Stimulated activated CD8-positive, alpha-beta memory T cell treated with anti-CD3 and anti-CD28 coated beads, Interleukin-4, amount 100 ng/mL, for 48 hours (primary cell): ENCODE data around the gene S1PR5.
"Not testable (repeated sequence)": the region's sequence is repeated elsewhere in the genome, so short reads cannot be mapped to it uniquely, and the experiment has no call there.

ENCODE experiments used
- DNase-seq: peaks from one replicate; pipeline ENCODE4 v3.0.0-alpha.2; 2020

The S1PR5 gene

DNA sequence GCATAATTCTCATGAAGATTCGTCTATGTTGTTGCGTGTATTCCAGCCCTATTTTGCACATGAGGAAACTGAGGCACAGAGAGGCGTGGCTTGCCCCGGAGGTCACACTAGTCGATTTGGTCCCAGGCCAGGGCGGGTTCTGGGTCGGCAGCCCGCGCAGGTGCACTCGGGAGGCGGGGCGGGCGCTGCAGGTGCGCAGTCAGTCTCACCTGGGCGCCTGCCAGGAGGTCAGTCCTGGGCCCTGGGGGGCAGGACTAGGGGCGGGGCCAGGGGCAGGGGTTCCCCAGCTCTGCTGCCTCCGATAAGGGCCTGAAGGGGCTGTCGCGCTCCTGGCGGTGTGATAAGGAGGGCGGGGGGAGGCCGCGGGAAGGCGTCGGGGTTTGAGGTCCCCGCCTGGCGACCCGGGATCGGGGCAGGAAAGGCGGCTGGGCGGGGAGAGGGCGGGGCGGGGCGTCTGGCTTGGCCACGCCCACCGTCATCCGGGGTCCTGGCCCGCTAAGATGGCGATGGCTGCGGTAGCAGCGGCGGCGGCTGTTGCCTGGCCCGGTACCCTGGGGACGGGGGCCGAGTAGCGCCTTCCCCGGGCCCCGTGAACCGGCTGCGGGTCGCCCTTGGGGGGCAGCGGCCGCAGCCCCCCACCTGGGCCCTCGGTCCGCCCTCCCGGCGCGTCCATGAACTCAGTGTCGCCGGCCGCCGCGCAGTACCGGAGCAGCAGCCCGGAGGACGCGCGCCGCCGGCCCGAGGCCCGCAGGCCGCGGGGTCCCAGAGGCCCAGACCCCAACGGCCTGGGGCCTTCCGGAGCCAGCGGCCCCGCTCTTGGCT lies 26.4 kb upstream of the S1PR5 start, which contains the start of gene ATG4D:
TSS of gene ATG4D (plus strand) at position 485 of the 822 bp plus-strand sequence. CDS start at position 672, 187 bp downstream.
- peak; percentile 84 for DNase-seq

DNA sequence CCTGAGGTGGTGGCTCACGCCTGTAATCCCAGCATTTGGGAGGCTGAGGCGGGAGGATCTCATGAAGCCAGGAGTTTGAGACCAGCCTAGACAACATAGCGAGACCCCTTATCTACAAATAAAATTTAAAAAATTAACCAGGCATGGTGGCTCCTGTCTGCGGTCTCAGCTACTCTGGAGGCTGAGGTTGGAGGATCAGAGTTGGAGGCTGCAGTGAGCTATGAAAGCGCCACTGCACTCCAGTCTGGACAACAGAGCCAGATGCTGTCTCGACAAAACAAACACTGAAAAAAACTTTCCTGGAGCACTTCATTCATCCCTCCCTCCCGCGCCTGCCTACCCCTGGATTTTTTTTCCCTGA lies 25.8 kb upstream of the S1PR5 start:
- DNase-seq = no peak

DNA sequence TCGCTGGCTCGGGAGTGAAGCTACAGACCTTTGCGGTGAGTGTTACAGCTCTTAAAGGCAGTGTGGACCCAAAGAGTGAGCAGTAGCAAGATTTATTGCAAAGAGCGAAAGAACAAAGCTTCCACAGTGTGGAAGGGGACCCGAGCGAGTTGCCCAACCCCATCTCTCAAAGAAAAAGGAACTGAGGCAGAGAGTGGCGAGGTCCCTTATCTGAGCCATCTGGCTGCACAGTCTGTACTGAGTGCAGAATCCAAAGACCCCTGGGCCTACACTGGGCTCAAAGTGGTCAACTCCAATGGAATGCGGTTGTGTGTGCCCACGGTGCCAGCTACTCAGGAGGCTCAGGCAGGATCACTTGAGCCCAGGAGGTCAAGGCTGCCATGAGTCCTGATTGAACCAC lies 21.8 kb upstream of the S1PR5 start:
- DNase-seq = not testable (repeated sequence)

DNA sequence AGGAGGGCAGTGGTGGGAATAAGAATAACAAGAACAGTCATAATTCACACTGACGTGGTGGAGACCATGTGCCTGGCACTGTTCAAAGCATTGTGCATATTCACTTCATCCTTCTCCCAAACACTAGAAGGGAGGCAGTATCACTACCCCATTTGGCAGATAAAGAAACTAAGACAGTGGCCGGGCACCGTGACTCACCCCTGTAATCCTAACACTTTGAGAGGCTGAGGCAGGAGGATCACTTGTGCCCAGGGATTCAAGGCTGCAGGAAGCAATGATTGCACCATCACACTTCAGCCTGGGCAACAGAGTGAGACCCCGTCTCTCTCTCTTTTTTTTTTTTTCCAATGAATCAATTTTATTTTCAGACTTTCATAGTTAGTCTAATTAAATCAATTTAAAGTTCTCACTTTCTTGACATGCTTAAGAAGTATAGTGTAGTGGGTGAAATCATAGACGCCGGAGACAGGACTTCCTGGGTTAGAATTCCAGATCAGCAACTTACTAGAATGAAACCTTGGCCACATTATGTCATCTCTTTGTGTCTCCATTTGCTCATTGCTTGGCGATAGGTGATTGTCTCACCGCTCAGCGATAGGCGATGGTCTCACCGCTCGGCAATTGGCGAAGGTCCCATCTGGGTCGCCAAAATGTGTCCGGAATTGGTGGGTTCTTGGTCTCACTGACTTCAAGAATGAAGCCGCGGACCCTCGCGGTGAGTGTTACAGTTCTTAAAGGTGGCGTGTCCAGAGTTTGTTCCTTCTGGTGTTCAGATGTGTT lies 21.1 kb upstream of the S1PR5 start:
- no peak for DNase-seq

DNA sequence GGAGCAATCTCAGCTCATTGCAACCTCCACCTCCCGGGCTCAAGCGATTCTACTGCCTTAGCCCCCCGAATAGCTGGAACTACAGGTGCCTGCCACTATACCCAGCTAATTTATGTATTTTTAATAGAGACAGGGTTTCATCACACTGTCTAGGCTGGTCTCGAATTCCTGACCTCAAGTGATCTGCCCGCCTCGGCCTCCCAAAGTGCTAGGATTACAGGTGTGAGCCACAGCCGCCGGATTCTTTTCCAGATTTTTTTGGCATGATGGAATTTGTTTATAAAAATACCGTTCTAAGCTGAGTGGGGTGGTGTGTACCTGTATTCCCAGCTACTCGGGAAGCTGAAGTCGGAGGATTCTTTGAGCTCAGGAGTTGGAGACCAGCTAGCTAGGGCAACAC lies 20.4 kb upstream of the S1PR5 start:
- no peak for DNase-seq

DNA sequence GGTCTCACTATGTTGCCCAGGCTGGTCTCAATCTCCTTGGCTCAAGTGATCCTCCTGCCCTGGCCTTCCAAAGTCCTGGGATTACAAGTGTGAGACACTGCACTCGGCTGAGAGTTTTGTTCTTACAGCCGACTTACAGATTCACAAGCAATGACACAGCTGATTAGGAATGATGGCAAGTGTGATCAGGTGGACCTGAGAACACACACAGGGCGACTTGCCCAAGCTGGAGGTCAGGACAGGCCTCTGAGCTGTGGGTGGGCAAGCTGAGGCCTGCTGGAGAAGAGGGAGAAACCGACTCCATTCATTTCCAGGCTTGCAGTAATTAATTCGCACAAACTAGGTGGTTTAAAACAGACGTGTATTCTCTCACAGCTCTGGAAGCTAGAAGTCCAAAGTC lies 18.4 kb upstream of the S1PR5 start:
- no peak for DNase-seq

DNA sequence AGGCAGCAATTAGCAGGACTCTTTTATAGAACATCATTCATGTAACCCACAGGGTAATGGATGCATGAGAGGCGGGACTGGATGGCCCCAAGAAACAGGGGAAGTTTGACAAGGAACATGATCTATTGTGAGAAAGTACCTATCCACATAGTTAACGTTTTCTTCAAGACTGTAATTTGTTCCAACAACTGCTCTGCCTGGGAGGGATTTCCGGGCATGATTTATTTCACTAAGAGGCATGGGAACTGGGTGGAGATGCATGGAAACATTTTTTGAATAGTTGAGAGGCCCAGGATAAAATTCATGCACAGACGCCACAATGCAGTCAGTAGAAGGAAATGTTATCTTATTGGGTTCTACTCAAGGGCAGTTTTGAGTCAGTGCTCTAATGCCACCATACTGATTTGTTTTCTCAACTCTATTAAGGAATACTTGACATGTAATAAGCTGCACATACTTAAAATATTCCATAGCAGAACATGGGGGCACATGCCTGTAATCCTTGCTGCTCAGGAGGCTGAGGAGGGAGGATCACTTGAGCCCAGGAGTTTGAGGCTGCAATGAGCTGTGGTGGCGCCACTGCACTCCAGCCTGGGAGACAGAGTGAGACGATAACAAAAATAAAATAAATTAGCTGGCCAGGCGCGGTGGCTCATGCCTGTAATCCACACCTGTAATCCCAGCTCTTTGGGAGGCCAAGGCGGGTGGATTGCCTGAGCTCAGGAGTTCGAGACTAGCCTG lies 16.6 kb upstream of the S1PR5 start:
- DNase-seq = no peak

DNA sequence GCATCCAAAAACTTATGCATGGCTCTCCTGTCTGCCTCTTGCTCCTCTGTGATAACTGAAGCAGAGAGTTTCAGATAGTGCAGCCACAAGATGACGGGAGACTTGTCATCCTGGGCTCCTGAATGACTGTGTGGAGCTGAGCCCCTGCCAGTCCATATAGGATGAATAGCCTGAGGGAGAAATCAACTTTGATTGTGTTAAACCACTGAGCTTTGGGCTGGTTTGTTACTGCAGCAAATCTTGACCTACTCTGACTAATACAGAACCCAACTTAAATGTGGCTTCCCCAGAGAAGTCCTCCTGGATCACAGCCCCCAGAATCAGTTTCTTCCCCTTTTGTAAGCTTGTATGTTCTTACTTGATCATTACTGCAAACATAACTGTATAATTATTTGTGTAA lies 15.2 kb upstream of the S1PR5 start:
- no peak for DNase-seq

DNA sequence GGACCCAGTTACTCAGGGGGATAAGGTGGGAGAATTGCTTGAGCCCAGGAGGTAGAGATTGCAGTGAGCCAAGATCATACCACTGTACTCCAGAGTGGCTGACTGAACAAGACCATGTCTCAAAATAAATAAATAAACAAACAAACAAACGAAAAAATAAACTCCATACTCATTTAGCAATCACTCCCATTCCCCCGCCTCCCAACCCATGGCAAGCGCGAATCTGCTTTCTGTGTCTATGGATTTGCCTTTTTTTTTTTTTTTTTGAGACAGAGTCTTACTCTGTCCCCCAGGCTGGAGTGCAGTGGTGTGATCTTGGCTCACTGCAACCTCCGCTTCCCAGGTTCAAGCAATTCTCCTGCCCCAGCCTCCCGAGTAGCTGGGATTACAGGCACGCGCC lies 9.6 kb upstream of the S1PR5 start:
- not testable (repeated sequence) for DNase-seq

DNA sequence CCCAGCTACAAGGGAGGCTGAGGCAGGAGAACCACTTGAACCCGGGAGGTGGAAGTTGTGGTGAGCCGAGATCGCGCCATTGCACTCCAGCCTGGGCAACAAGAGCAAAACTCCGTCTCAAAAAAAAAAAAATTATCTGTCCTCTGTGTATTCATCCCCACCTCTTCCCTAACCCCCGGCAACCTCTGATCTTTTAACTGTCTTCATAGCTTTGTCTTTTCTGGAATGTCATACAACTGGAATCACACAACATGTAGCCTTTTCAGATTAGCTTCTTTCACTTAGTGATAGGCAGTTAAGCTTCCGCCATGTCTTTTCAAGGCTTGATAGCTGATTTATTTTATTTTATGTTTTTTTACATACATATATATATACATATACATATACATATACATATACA lies 8.4 kb upstream of the S1PR5 start:
- no peak for DNase-seq

DNA sequence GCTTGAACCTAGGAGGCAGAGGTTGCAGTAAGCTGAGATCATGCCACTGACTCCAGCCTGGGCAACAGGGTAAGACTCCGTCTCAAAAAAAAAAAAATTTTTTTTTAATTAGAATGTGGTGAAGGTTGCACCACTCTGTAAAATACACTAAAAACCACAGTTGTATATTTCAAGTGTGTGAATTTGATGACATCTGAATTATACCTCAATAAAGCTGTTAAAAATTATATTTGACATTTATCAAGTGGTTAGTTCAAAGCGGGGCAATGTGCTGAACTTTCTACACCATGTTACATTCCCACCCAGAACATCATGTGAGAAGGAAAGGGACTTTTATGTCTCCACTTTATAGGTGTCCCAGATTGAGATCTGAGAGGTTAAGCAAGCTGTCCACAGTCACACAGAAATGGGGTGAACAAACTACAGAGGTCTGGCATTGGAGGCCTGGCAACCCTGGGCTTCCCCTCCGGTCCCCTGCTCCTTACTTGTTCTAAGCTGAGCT lies 5.9 kb upstream of the S1PR5 start:
- DNase-seq = no peak

DNA sequence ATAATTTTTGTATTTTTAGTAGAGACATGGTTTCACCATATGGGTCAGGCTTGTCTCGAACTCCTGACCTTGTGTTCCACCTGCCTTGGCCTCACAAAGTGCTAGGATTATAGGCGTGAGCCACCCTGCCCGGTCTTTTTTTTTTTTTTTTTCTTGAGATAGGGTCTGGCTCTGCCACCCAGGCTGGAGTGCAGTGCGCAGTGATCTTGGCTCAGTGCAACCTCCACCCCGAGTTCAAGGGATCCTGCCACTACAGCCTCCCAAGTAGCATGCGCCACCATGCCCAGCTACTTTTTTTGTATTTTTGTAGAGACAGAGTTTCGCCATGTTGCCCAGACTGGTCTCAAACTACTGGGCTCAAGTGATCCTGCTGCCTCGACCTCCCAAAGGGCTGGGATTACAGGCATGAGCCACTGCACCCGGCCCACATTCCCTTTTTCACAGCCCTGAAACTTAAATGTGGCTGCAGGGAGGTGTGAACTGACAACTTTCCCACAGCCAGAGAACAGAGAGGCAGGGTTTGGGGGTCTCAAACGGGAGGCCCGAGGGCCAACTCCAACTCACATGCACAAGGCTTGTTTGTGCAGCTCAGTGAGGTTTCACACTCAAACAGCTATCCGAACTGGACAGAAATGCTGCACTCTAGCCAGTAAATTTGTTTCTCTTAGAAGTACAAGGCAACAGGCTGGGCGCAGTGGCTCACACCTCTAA lies 4.4 kb upstream of the S1PR5 start:
- DNase-seq = no peak

DNA sequence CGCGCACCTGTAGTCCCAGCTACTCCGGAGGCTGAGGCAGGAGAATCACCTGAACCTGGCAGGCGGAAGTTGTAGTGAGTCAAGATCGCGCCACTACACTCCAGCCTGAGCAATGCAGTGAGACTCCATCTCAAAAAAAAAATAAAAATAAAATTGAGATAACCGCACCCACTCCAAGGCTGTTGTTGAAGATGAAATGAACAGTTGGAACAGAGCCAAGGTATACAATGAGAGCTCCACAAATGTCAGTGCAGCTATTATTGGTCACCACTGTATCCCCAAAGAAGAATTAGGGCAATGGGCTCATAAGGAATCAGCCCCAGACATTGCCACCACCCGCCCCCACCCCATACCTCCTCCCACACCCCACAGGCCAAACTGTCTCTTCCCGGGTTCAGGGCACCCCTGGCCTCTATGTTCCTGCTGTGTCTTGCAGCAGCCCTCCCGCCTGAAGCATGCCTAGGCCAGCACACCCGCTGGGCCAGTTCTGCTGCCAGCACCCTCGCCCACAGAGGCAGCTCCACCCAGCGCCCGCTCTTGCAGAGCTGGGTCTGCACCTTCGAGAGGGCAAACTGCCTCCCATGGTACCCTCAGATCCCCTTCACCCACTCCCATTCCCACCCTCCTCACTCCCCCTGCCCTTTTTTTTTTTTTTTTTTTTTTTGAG lies 3.5 kb upstream of the S1PR5 start:
- no peak for DNase-seq

DNA sequence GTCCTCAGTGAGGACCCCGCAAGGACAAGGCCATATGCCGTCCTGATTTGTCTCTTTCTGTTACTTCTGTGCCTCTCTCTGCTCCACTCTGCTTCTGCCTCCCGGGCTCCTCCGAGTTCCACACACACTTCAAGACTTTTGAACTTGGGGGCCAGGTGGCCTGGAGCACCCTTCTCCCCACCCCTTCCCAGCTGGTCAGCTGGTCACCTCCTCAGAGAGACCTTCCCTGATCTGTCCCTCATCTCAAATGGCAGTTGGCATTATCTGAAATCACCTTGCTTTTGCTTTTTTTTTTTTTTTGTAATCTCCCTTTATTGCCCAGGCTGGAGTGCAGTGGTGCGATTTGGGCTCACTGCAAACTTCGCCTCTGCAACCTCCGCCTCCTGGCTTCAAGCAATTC lies 2.2 kb upstream of the S1PR5 start:
- no peak for DNase-seq

DNA sequence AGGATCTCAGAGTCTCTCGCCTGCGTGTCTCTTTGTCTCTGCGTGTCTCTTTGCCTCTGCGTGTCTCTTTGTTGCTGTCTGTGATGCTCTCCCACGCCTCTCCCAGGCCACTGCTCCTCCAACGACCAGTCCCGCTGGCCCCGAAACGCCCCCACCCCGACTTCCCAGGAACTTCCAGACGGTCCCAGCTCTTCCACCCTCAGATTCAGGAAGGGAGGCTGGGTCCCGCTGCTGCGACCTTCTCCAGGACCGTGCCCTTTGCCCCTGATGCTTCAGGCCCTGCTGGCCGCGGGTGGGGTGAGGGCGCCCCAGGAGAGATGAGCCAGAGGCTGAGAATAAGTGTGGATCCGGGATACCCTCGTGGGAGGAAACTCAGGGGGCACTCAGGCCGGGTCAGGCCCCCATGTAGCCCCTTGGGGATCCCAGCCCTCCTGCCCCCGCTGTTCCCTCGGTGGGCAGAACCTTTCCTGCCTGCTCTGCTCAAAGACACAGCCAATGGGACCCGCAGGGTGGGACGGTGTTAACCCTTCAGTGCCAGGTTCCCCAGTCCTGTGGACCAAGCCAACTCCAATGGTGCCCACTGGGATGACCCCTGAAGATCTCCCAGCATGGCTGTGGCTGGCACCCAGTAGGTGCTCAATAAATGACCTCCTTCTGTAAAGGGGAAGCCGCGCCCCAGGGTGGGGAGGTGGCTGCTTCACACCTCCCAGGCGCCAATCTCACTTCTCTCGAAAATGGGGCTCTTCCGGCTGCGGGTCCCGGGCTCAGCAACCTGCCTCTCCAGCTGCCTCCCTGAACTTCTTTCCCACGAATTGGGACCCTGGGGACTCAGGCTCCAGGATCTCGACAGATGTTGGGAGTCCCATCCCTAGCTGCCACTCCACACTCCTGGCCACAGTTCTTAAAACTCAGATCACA lies 1.5 kb upstream of the S1PR5 start:
- DNase-seq = no peak

DNA sequence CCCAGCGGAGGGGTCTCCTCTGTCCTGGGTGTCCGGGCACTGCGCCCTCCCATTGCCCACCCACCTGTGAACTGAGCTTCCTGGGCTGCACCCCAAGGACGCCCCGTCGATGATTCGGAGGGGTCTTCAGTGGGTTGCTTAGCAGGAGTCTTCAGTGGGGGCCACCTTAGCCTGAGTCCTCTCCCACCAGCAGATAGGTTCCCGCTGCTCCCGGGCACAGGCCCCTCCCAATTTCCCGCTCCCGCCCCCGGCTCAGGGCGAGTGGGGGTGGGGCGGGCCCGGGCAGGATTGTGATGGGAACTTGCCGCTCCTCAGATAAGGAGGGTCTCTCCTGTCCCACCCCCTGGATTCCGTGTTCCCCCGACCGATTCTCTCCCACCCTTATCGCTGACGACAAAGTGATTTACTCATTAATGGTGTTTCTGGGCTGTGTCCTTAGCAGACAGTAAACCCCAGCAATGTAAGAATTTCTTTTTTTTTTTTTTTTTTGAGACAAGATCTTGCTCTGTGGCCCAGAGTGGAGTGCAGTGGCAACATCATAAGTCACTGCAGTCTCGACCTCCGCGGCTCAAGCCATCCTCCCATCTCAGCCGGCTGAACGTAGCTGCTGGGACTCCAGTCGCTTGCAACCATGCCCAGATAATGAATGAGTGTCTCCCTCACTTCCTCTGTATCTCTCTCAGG lies 655 bp upstream of the S1PR5 start:
- DNase-seq = peak; percentile 42

DNA sequence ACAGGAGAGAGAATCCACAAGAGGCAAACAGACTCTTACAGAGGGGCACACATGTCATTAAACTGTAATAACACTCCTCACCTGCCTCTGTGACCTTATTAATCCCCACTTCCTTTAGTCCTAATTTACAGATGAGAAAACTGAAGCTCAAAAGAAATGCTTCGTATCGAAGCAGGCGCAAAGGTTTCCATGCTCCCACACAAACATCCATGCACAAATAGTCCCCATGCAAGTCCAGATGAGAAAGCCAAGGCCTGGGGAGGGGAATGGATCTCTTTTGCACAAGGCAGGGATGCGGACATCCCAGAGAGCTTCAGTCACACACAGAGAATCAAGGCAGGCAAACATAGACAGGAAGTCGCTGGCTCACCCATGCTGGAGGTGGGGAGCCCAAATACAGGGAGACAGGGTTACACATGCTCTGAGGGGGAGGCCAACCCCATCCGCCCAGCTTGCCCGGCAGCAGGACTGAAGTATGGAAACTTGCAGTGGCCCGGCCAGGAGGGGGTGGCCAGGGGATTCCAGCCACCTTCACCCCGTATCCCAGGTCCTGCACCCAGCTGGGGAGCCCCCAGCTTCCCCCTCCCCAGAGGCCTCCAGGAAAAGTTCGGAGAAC lies 468 bp downstream of the S1PR5 start:
- no peak for DNase-seq

DNA sequence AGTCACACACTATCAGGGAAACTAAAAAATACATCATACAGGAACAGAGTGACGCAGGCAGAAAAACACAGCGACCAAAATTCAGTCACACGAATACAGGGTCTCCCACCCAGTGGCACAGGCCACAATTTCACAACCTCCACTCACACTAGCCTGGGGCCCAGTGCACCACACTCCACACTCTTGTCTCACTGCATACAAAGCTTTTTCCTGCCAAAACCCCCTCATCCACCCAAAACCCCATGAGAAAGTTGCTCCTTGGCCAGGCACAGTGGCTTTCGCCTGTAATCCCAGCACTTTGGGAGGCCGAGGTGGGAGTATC lies 1.2 kb downstream of the S1PR5 start:
- DNase-seq = no peak

DNA sequence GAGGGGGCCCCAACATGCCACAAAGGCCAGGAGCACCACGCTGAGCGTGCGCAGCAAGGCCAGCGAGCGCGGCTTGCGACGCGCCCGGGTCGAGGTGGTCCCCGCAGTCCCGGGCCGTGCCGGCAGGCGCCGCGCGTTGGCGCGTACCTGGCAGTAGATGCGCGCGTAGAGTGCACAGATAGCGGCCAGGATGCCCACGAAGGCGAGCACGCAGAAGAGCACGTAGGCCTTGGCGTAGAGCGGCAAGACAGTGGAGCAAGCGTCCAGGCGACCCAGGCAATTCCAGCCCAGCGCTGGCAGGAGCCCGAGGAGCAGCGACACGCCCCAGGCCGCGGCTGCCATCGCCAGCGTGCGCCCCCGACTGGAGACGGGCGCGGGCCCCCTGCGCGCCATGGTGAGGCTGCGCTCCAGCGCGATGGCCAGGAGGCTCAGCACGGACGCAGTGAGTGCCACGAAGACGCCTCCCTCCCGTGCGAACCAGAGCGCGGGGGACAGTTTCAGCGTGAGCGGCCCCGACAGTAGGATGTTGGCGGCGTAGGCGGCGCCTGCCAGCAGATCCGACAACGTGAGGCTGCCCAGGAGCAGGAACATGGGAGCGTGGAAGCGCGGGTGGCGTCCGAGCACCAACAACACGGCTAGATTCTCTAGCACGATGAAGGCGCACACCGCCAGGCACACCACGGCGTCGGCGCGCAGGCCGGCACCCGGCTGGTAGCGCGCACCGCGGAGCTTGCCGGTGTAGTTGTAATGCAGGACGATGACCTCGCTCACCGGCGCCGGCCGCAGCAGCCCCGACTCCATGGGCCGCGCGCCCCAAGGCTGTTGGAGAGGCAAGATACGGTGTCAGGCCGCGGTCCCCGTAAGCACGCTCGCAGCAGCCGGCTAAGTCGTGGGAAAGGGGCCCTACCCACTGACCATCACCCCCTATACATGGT lies 2.8 kb downstream of the S1PR5 start:
- peak; percentile 62 for DNase-seq
